Brain pericyte (primary cell): ENCODE data around the gene KRTAP17-1.

Source experiments
- DNase-seq: peaks from one replicate; pipeline ENCODE4 v3.0.0-alpha.2; 2012; ENCODE audit warnings: low read depth, low spot score

Gene KRTAP17-1

GRCh38 chr17:41333098-41333497, 17.6 kb upstream of the KRTAP17-1 start:
- DNase-seq, result no peak

- no peak for DNase-seq
Observed at GRCh38 chr17:41332239-41332638, 16.7 kb upstream of the KRTAP17-1 start.

DNA sequence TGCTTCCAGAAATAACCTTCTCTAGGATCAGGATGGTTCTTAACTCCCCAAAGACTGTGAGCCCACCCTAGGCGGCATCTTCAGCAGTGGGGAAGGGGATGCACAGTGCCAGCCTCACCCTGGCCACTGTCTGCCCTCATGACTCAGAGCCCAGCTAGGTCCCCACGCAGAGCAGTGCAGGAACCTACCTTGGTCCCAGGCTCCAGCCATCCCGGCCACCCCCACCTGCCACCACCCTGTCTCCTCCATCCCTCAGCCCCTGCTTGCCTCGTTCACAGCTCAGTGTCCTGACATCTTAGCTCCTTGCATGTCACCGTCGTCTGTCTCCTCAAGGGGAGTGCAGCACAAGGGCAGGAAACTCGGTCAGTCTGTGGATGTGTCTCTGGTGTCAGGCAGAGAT, 16.1 kb upstream of the KRTAP17-1 start:
- no peak for DNase-seq

GRCh38 chr17:41329279-41329948, 13.9 kb upstream of the KRTAP17-1 start:
- no peak for DNase-seq

GRCh38 chr17:41328207-41328606, 12.7 kb upstream of the KRTAP17-1 start:
- no peak for DNase-seq

GRCh38 chr17:41327411-41328120, 12.1 kb upstream of the KRTAP17-1 start:
- DNase-seq, result no peak

GRCh38 chr17:41326173-41327145, 10.9 kb upstream of the KRTAP17-1 start:
- DNase-seq, result no peak

DNA sequence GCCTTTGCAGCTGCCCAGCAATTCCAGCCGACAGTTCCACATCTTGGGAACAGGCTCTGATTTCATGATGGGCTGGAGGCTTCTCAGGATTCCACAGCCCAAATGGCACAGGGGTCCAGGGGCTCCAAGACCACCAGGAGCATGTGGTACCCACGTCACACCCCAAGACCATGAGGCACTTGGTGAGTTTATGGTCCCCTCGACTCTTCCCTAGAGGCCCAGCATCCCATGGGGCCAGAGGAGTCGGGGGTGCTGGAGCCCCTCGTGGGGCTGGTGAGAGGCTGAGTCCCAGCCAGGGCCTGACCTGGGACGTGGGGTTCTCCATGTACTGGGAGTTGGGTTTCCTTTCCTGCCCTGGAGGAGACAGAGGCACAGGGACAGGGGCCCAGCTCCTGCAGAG, 10.1 kb upstream of the KRTAP17-1 start:
- no peak for DNase-seq

DNA sequence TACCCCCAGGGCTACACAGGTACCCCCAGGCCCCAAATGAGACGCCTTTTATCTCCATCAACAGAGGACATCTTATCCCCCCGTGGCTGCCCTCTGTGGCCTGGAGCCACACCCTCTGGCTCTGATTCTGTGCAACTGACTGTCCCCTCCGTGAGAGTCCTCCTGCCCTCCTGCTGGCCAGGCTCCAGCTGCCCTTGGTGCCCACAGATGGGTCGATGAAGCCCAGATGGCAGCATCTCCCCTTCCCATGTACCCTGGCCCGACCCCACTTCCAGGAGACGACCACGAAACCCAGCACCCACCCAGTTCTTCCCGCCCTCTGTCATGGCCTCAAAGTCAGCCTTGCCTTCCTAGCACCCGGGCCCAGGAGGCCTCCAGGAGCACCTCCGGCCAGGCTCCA, 9.6 kb upstream of the KRTAP17-1 start:
- DNase-seq, result no peak

DNA sequence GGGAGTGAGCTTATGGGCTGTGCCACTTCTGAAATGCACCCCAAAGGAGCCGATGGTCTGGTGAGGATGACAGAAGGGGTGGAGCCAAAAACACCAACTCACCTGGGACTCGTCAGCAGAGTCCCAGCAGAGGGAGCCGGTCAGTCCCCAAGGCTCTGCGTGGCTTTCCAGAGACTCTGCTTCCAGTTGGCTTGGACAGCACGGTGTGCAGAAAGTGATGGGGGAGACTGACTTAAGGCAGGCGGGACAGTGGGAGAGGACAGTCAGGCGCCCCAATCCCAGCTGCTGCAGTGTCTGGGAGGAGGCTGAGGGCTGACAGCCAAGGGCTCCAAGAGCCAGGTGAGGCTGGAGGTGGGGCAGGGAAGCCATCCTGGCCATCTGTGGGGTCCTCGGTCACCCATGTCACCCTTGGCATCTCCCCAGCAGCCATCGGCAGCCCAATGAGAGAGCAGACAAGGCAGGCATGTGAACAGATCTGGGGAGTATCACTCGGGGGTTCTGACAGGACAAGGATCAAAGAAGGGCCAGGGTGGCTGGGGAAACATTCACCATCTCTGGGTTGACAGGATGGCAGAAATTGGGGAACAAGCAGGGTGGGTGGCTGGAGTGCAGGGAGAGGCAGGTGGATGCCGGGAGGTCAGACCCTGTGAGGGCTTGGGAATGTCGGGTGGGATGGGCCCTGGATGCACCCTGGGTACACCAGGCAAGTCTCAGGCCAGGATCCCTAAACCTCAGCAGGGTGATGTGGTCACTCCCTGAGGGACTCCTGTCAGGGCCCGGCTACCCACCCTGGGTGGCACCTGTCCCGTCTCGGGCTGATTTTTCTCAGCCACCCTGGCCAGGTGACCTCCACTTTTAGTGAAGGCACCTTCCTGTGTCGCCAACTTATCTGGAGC, 8.9 kb upstream of the KRTAP17-1 start:
- no peak for DNase-seq

- no peak for DNase-seq
Observed at GRCh38 chr17:41322903-41323895, 7.7 kb upstream of the KRTAP17-1 start.

DNA sequence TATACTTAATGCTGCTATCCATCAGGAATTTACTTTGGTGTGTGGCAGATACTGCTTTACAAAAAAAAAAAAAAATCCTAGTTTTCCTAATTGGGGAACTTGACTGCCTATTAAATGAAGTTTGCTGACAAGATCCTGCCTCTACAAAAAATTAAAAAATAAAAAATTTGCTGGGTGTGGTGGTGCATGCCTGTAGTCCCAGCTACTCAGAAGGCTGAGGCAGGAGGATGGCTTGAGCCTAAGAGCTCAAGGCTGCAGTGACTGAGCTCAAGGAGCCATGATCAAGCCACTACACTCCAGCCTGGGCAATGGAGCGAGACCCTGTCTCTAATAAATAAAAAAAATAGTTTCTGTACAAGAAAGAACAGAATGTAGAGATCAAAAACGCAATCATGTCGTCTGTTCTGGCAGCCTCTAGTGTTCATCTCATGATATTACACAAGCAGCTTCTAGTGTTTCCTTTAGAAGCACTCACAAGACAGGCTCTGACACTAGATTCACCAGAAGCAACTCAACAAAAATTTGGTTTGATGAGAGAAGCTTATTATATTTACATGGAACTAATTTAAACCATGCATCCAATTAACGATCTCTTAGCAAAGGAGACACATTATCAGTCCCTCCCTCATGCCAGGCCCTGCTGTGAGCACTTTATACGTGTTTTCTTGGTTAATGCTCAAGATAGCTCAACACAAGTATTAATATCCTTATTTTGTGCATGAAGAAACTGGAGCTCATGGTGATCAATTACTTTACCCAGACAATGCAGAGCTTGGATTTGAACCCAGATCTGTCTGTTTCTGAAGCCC, 6.8 kb upstream of the KRTAP17-1 start:
- no peak for DNase-seq

- DNase-seq, result no peak
Observed at GRCh38 chr17:41318231-41318630, 2.7 kb upstream of the KRTAP17-1 start.

- DNase-seq, result no peak
Observed at GRCh38 chr17:41315814-41316445, 420 bp upstream of the KRTAP17-1 start.

GRCh38 chr17:41311111-41311510, 4.4 kb downstream of the KRTAP17-1 start:
- no peak for DNase-seq

DNA sequence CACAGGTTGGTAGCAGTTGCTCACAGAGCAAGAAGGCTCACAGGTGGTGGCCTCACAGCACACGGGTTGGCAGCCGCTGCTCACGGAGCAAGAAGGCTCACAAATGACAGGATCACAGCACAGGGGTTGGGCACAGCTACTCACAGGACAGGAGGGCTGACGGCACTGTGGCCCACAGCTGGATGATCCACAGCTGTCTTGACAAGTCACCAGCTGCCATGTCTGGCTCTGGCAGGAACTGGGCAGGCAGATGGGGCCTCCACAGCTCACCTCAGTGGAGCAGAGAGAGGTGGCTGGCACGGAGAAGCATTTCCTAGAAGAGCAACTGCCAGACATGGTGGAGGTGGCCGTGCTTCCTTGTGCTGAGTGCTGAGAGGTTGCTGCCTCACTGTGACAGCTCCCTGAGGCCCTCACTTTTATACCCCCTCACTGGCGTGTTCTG, 6.6 kb downstream of the KRTAP17-1 start, which contains the start of gene KRTAP16-1:
TSS of gene KRTAP16-1 (minus strand) at position 392 of the 442 bp plus-strand sequence. CDS start at position 336, 56 bp downstream.
- DNase-seq, result no peak

GRCh38 chr17:41308251-41308917, 7.1 kb downstream of the KRTAP17-1 start:
- no peak for DNase-seq

DNA sequence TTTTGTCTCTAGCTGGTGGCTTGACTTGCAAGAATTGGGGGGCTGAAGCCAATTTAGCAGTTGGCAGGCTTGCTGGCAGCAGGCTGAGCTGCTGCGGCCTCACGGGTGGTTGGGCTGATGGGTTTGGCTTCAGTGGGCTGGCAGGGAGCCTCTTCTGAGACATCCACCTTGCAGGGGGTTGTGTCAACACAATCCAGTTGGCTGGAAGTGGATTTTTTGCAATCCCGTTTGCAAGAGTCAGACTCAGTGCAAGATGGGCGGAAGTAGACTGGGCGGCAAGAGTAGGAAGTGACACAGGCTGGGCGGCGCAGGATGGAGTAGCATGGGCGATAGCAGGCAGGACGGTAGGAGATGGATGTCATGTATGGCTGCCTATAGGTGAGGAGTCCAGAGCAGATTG, 7.9 kb downstream of the KRTAP17-1 start:
- peak; percentile 49 for DNase-seq
